H1 (cell line): Measurements from ENCODE around the gene RARA. TPM values are rescaled to one million over a fixed set of nuclear protein-coding genes. Genes with fewer than 3 reads are reported as not detected.

Experiments
- CTCF ChIA-PET: fragments of 300-600 bp; sonication (Branson Sonifier 250); formaldehyde crosslinking; loops from one replicate; lab custom pipeline; 2021; ENCODE audit not compliant: partially characterized antibody; lab: Charles Lee
- POLR2A ChIA-PET: fragments of 300-600 bp; sonication (Branson Sonifier 250); formaldehyde crosslinking; loops from one replicate; lab custom pipeline; 2021; ENCODE audit warnings: inconsistent platforms; ENCODE audit not compliant: partially characterized antibody; lab: Charles Lee
- DNase-seq, 2 experiments: peaks; one replicate each; pipeline versions ENCODE4 v3.0.0 to v3.0.0-alpha.2; 2010 to 2022; ENCODE audit warnings: low spot score in 2 of 2, low read depth in 1 of 2, mixed read lengths in 1 of 2
- FAIRE-seq: peaks from 2 replicates; lab custom pipeline; 2011; peaks lifted over from hg19 to GRCh38; lab: Jason Lieb, UNC
- H2AFZ ChIP-seq: 2 replicates; pipeline ENCODE4 v1.8.1; 2012; ENCODE audit warnings: low read length, inconsistent platforms
- H2AK5ac ChIP-seq: 2 replicates; pipeline ENCODE4 v1.6.1; 2013; ENCODE audit warnings: low read depth, low read length
- H2BK120ac ChIP-seq: replicated peaks from 2 replicates; pipeline ENCODE3; 2013; ENCODE audit warnings: low read depth, low read length, inconsistent platforms
- H2BK12ac ChIP-seq: 2 replicates; pipeline ENCODE4 v1.6.1; 2013; ENCODE audit warnings: low read depth, low read length
- H2BK15ac ChIP-seq: 2 replicates; pipeline ENCODE4 v1.6.1; 2013; ENCODE audit warnings: low read length
- H2BK20ac ChIP-seq: 2 replicates; pipeline ENCODE4 v1.6.1; 2013; ENCODE audit warnings: low read length
- H2BK5ac ChIP-seq: 2 replicates; pipeline ENCODE4 v1.6.1; 2013; ENCODE audit warnings: low read depth, low read length
- H3K14ac ChIP-seq: 2 replicates; pipeline ENCODE4 v1.6.1; 2013; ENCODE audit warnings: inconsistent platforms; ENCODE audit not compliant: insufficient read length
- H3K18ac ChIP-seq: 2 replicates; pipeline ENCODE4 v1.6.1; 2013; ENCODE audit warnings: low read length; ENCODE audit errors: extremely low read depth
- H3K23ac ChIP-seq: 2 replicates; pipeline ENCODE4 v1.6.1; 2013; ENCODE audit warnings: inconsistent platforms; ENCODE audit not compliant: insufficient read length
- H3K23me2 ChIP-seq: 2 replicates; pipeline ENCODE4 v1.6.1; 2013; ENCODE audit warnings: low read depth, low read length
- H3K27ac ChIP-seq: 2 replicates; pipeline ENCODE4 v1.6.1; 2011; ENCODE audit warnings: low read depth, low read length, inconsistent platforms
- H3K27me3 ChIP-seq, 4 experiments: replicated peaks in 1 of 4; 1 replicate in 1 of 4; 2 replicates in 3 of 4; pipeline versions ENCODE4 v1.6.1 to v1.8.1; 2011 to 2013; ENCODE audit warnings: low read length in 3 of 4, mild to moderate bottlenecking in 3 of 4, inconsistent platforms in 2 of 4, mixed read lengths in 2 of 4, moderate library complexity in 1 of 4; ENCODE audit not compliant: control insufficient read depth in 3 of 4, insufficient read depth in 3 of 4; ENCODE audit errors: extremely low read depth in 1 of 4
- H3K36me3 ChIP-seq, 4 experiments: 2 replicates each; pipeline versions ENCODE4 v1.6.1 to v1.8.1; 2011 to 2013; ENCODE audit warnings: mild to moderate bottlenecking in 4 of 4, low read length in 3 of 4, moderate library complexity in 2 of 4, control low read depth in 1 of 4, inconsistent platforms in 1 of 4; ENCODE audit not compliant: insufficient read depth in 4 of 4, control insufficient read depth in 2 of 4
- H3K4ac ChIP-seq: replicated peaks from 2 replicates; pipeline ENCODE3; 2013; ENCODE audit warnings: low read length, low read depth, mixed read lengths, inconsistent platforms; ENCODE audit not compliant: insufficient read length
- H3K4me1 ChIP-seq, 4 experiments: replicated peaks in 1 of 4; 1 replicate in 1 of 4; 2 replicates in 3 of 4; pipeline versions ENCODE4 v1.6.1 to v1.8.1; 2011 to 2013; ENCODE audit warnings: low read length in 3 of 4, inconsistent platforms in 2 of 4, mixed read lengths in 1 of 4; ENCODE audit not compliant: insufficient read depth in 4 of 4, control insufficient read depth in 3 of 4
- H3K4me2 ChIP-seq, 2 experiments: 2 replicates each; pipeline versions ENCODE4 v1.6.1 to v1.8.1; 2011 to 2013; ENCODE audit warnings: low read depth in 2 of 2, low read length in 2 of 2, control low read depth in 1 of 2, inconsistent platforms in 1 of 2, mild to moderate bottlenecking in 1 of 2; ENCODE audit not compliant: insufficient read depth in 1 of 2
- H3K4me3 ChIP-seq, 4 experiments: fragments of 200-600, 300-600 bp in 1 of 4; sonication (generic), shearing (Covaris generic), sonication (Bioruptor Twin) in 1 of 4; 2 replicates each; pipeline versions ENCODE4 v1.5.1 to v1.8.1; 2011 to 2016; ENCODE audit warnings: low read length in 4 of 4, low read depth in 3 of 4, control low read depth in 2 of 4, inconsistent platforms in 2 of 4, mild to moderate bottlenecking in 2 of 4, mixed read lengths in 1 of 4, moderate library complexity in 1 of 4; ENCODE audit not compliant: insufficient read depth in 2 of 4; ENCODE audit errors: extremely low read depth in 1 of 4
- H3K56ac ChIP-seq: replicated peaks from 2 replicates; pipeline ENCODE3; 2013; ENCODE audit warnings: low read depth, mild to moderate bottlenecking, mixed read lengths, low read length, inconsistent platforms; ENCODE audit not compliant: insufficient read length
- H3K79me1 ChIP-seq: 2 replicates; pipeline ENCODE4 v1.6.1; 2013; ENCODE audit warnings: low read depth, low read length, control low read depth
- H3K79me2 ChIP-seq, 2 experiments: 2 replicates each; pipeline versions ENCODE4 v1.6.1 to v1.8.1; 2012 to 2013; ENCODE audit warnings: low read length in 2 of 2, mild to moderate bottlenecking in 2 of 2, inconsistent platforms in 1 of 2; ENCODE audit not compliant: insufficient read depth in 2 of 2, control insufficient read depth in 1 of 2
- H3K9ac ChIP-seq, 4 experiments: replicated peaks in 1 of 4; 1 replicate in 1 of 4; 2 replicates in 3 of 4; pipeline versions ENCODE4 v1.6.1 to v1.8.1; 2011 to 2013; ENCODE audit warnings: low read depth in 3 of 4, low read length in 3 of 4, control low read depth in 2 of 4, mild to moderate bottlenecking in 2 of 4, moderate library complexity in 2 of 4, inconsistent platforms in 1 of 4; ENCODE audit errors: extremely low read depth in 1 of 4
- H3K9me3 ChIP-seq, 2 experiments: 2 replicates each; pipeline versions ENCODE4 v1.6.1 to v1.8.1; 2012 to 2013; ENCODE audit warnings: mild to moderate bottlenecking in 2 of 2, moderate library complexity in 2 of 2, control low read depth in 1 of 2, inconsistent platforms in 1 of 2, low read depth in 1 of 2, low read length in 1 of 2, mixed read lengths in 1 of 2; ENCODE audit not compliant: insufficient read depth in 2 of 2
- H4K20me1 ChIP-seq, 2 experiments: replicated peaks in 1 of 2; 2 replicates each; pipeline versions ENCODE3 to v1.8.1; 2011 to 2013; ENCODE audit warnings: inconsistent platforms in 2 of 2, low read length in 2 of 2, mild to moderate bottlenecking in 1 of 2; ENCODE audit not compliant: insufficient read depth in 2 of 2, control insufficient read depth in 1 of 2
- H4K5ac ChIP-seq: 2 replicates; pipeline ENCODE4 v1.6.1; 2013; ENCODE audit warnings: low read length, low read depth, mixed read lengths, inconsistent platforms; ENCODE audit not compliant: insufficient read length
- H4K8ac ChIP-seq: 2 replicates; pipeline ENCODE4 v1.8.0; 2013; ENCODE audit warnings: mild to moderate bottlenecking, moderate library complexity, low read length, inconsistent platforms; ENCODE audit not compliant: insufficient read depth; ENCODE audit errors: extremely low read depth
- H4K91ac ChIP-seq: replicated peaks from 2 replicates; pipeline ENCODE3; 2013; ENCODE audit warnings: low read length, mixed read lengths, inconsistent platforms; ENCODE audit not compliant: insufficient read length
- NRF1 ChIP-seq: IDR thresholded peaks from 2 replicates; pipeline ENCODE4 v1.6.1; 2011; ENCODE audit warnings: mild to moderate bottlenecking, low read depth, low read length, improper control_type of control experiment
- SAP30 ChIP-seq: fragments of 300-600 bp; sonication (generic); IDR thresholded peaks from 2 replicates; pipeline ENCODE4 v1.7.1; 2012; ENCODE audit warnings: low read length, moderate library complexity, mild to moderate bottlenecking, inconsistent platforms; ENCODE audit not compliant: insufficient read depth, insufficient replicate concordance
- SIRT6 ChIP-seq: IDR thresholded peaks from one replicate; pipeline ENCODE4 v1.7.1; 2012; ENCODE audit warnings: low read length, inconsistent platforms
- SP1 ChIP-seq: IDR thresholded peaks from 2 replicates; pipeline ENCODE4 v1.6.1; 2011; ENCODE audit warnings: low read depth, low read length
- WGBS, 2 experiments: shearing (Covaris generic) in 1 of 2; methylation state at CpG; one replicate each; pipeline versions ENCODE4 v1.1.6 to v1.1.7; 2013 to 2015; ENCODE audit warnings: low lambda C conversion rate in 2 of 2, mixed read lengths in 2 of 2, inconsistent platforms in 1 of 2, low coverage in 1 of 2, missing lambda C conversion rate in 1 of 2; ENCODE audit not compliant: insufficient replicate concordance in 2 of 2, insufficient coverage in 1 of 2, insufficient read length in 1 of 2; ENCODE audit errors: extremely low coverage in 1 of 2, missing lambda C conversion rate in 1 of 2; 5-methylcytosine and 5-hydroxymethylcytosine counted together
- polyA plus RNA-seq, 7 experiments: library from polyadenylated mRNA; depleted of rRNA in 3 of 7; stranded (reverse) in 5 of 7; unstranded in 2 of 7; fragments of >200 nt in 5 of 7; fragments of 200-250 nt in 2 of 7; gene quantifications; 1 replicate in 5 of 7; 2 replicates in 1 of 7; 4 replicates in 1 of 7; pipeline versions ENCODE4 v1.2.1 to v1.2.3, GENCODE V29; 2011 to 2013; ENCODE audit warnings: missing spikeins in 2 of 7, mixed read lengths in 2 of 7
- total RNA-seq: library from RNA; stranded (reverse); fragmentation: NEBNext Ultra II Directional; extraction: Animal tissue kit (Norgen Biotek cat#: 25700); gene quantifications from 2 replicates; pipeline ENCODE4 v1.2.1, GENCODE V29; 2021

RARA gene
- total and polyA plus RNA-seq, 2 of the 8 experiments (the other 6 are each of a cell fraction or from before 2014, with no cell fraction given), result 4.4 to 16.5 TPM

- Histone ChIP-seq H3K9ac (no peak overlapping the region), H2BK20ac (no peak overlapping the region), H2BK15ac (no peak overlapping the region), H2BK120ac (no peak overlapping the region), H3K4me3 (no peak overlapping the region), H3K23ac (no peak overlapping the region), H3K23me2 (no peaks in the 10 kb centered on the region), H3K56ac (no peak overlapping the region), H3K4me2 (no peak overlapping the region), H4K8ac (no peak overlapping the region), H2AK5ac (no peak overlapping the region), H3K4me1 (peaks cover 0 to 19% (median 11%) of the 10 kb centered on the region in 4 experiments; a peak in 5 of 7 replicates), H3K4ac (no peak overlapping the region), H2BK12ac (no peak overlapping the region), H3K79me2 (peaks cover 0 to 14% of the 10 kb centered on the region in 2 experiments; a peak in 1 of 4 replicates), H3K36me3 (no peaks in the 10 kb centered on the region), H4K91ac (no peak overlapping the region), H3K14ac (no peak overlapping the region), H3K27me3 (no peaks in the 10 kb centered on the region), H4K5ac (no peak overlapping the region), H3K18ac (no peak overlapping the region), H2BK5ac (no peak overlapping the region), H3K27ac (no peak overlapping the region), H3K79me1 (peaks cover 18% of the 10 kb centered on the region), H3K9me3 (no peaks in the 10 kb centered on the region), H2AFZ (no peak overlapping the region), H4K20me1 (peaks cover 19 to 35% of the 10 kb centered on the region in 2 experiments)
- ChIA-PET CTCF (interaction anchor here (0.9 to 39.2 kb wide), 6 partner anchors 8 to 50 kb away, joined by 3 to 1198 read pairs (median 3); partner anchors contain the start of gene GJD3), POLR2A (interaction anchor here (0.5 to 3.3 kb wide), 6 partner anchors 9 to 58 kb away, joined by 3 to 10 read pairs (median 4); partner anchors contain the start of gene RARA)
- TF ChIP-seq SIRT6 (no peak), NRF1 (no peak), SAP30 (no peak), SP1 (no peak)
- WGBS, 2 experiments, result 90% methylated on average over 13 of the region's 13 CpGs; no CpG with 5 or more reads in 1 of the 2 experiments
- DNase-seq (no peak), FAIRE-seq (no peak)
Observed at GRCh38 chr17:40325156-40326013, 16.4 kb downstream of the RARA start.
